ENCODE measurements around the gene BAHD1.
A peak's percentile ranks its signal among the peaks of the same experiment; 100 is the strongest.

The BAHD1 gene

GRCh38 chr15:40470423-40471104 lies 29.8 kb downstream of the BAHD1 start, which contains the start of gene CHST14:
CHST14 (plus strand) TSS chr15:40470984; CDS start chr15:40471214, 230 bp downstream.
- DNase-seq, result peak; percentile 28

GRCh38 chr15:40471105-40471807 lies 30.5 kb downstream of the BAHD1 start:
- no peak for DNase-seq

GRCh38 chr15:40471808-40472150 lies 31.0 kb downstream of the BAHD1 start:
- no peak for DNase-seq

GRCh38 chr15:40472171-40472727 lies 31.5 kb downstream of the BAHD1 start:
- DNase-seq, result no peak

GRCh38 chr15:40474581-40474980 lies 33.8 kb downstream of the BAHD1 start:
- no peak for DNase-seq

- DNase-seq, result no peak
These were observed 37.0 kb downstream of the BAHD1 start for GRCh38 chr15:40477642-40478327.

- DNase-seq, result no peak
These were observed 38.3 kb downstream of the BAHD1 start for GRCh38 chr15:40479024-40479423.

- DNase-seq, result no peak
These were observed 40.8 kb downstream of the BAHD1 start for GRCh38 chr15:40481341-40482074.

GRCh38 chr15:40483919-40484318 lies 43.2 kb downstream of the BAHD1 start:
- DNase-seq, result no peak

- no peak for DNase-seq
These were observed 45.5 kb downstream of the BAHD1 start for GRCh38 chr15:40486066-40486770.

- DNase-seq, result no peak
These were observed 47.3 kb downstream of the BAHD1 start for GRCh38 chr15:40487816-40488682.

- DNase-seq, result no peak
These were observed 48.8 kb downstream of the BAHD1 start for GRCh38 chr15:40489274-40490175.

- peak; percentile 83 for DNase-seq
These were observed 52.5 kb downstream of the BAHD1 start for GRCh38 chr15:40493089-40493840.

- DNase-seq, result no peak
These were observed 54.8 kb downstream of the BAHD1 start for GRCh38 chr15:40495516-40495915.

- no peak for DNase-seq
These were observed 57.7 kb downstream of the BAHD1 start for GRCh38 chr15:40498418-40498817.

GRCh38 chr15:40498891-40499290 lies 58.1 kb downstream of the BAHD1 start:
- DNase-seq, result no peak

GRCh38 chr15:40499931-40500330 lies 59.2 kb downstream of the BAHD1 start:
- no peak for DNase-seq

- DNase-seq, result no peak
These were observed 60.0 kb downstream of the BAHD1 start for GRCh38 chr15:40500568-40501330.

- no peak for DNase-seq
These were observed 60.7 kb downstream of the BAHD1 start for GRCh38 chr15:40501487-40501886.
